GM12875 (cell line): ENCODE data around the gene TRAF2.

Experiments
- H3K4me3 ChIP-seq: one replicate; pipeline ENCODE4 v1.5.1; 2011; ENCODE audit warnings: low read depth, low read length, control low read depth
- TF ChIP-seq, protein P1 (sequence below): IDR thresholded peaks from 2 replicates; pipeline ENCODE4 v1.5.1; 2011; ENCODE audit warnings: low read depth, mild to moderate bottlenecking, control low read depth, inconsistent platforms, low read length, moderate library complexity, borderline replicate concordance; ENCODE audit not compliant: insufficient read depth

TRAF2 gene

DNA sequence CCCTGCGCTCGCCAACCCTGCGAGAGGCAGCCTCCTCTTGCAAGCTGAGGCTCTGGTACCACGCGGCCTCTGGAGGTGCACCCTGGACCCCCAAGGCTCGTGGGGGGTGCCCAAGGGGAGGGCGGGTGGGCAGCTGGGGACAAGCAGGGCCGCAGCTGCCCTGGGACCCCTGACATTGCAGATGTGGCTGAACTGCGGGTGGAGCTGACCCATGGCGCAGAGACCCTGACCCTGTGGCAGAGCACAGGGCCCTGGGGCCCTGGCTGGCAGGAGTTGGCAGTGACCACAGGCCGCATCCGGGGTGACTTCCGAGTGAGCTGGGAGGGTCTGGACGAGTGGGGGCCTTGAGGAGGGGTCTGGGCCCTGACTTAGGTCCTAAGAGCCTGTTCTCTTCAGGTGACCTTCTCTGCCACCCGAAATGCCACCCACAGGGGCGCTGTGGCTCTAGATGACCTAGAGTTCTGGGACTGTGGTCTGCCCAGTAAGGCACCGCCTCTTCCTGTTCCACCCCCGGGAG, 32.7 kb upstream of the TRAF2 start:
- TF ChIP-seq, protein P1, sequence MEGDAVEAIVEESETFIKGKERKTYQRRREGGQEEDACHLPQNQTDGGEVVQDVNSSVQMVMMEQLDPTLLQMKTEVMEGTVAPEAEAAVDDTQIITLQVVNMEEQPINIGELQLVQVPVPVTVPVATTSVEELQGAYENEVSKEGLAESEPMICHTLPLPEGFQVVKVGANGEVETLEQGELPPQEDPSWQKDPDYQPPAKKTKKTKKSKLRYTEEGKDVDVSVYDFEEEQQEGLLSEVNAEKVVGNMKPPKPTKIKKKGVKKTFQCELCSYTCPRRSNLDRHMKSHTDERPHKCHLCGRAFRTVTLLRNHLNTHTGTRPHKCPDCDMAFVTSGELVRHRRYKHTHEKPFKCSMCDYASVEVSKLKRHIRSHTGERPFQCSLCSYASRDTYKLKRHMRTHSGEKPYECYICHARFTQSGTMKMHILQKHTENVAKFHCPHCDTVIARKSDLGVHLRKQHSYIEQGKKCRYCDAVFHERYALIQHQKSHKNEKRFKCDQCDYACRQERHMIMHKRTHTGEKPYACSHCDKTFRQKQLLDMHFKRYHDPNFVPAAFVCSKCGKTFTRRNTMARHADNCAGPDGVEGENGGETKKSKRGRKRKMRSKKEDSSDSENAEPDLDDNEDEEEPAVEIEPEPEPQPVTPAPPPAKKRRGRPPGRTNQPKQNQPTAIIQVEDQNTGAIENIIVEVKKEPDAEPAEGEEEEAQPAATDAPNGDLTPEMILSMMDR = peak; percentile 31; the same call in 1 of the 2 replicates
- H3K4me3 ChIP-seq = no peak overlapping the region

DNA sequence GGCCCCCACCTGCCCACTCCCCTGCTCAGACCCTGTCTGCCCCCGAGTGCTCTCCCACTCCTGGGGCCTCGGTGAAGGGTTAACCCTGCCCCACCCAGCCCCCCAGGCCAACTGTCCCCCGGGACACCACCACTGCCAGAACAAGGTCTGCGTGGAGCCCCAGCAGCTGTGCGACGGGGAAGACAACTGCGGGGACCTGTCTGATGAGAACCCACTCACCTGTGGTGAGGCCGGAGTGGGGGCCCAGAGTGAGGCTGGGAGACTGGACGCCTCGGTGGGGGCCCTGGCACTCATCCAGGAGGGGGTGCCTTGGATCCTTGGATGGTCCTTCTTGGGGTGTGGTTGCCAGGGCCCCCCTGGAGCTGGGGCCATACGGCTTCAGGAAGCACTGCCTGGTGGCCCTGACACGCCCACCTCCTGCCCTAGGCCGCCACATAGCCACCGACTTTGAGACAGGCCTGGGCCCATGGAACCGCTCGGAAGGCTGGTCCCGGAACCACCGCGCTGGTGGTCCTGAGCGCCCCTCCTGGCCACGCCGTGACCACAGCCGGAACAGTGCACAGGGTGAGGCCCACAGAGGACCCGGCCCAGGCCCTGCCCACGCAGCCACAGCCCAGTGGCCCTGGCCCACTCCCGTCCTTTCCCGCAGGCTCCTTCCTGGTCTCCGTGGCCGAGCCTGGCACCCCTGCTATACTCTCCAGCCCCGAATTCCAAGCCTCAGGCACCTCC, 32.0 kb upstream of the TRAF2 start:
- H3K4me3 ChIP-seq = no peak overlapping the region
- TF ChIP-seq, protein P1 = no peak

DNA sequence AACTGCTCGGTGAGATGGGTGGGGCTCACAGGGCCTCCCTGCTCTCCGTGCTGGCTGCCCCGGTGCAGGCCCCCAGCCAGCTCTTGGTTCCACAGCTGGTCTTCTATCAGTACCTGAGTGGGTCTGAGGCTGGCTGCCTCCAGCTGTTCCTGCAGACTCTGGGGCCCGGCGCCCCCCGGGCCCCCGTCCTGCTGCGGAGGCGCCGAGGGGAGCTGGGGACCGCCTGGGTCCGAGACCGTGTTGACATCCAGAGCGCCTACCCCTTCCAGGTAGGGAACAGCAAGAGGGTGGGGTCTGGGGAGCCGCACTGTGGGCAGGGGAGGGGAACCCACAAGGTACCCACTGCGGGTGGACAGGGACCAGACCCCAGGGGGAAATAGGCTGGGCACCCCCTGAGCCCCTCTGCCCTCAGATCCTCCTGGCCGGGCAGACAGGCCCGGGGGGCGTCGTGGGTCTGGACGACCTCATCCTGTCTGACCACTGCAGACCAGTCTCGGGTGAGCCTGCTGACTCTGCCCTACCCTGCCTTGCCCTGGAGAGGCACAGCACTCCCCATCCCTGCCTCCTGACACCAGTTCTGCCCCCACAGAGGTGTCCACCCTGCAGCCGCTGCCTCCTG, 31.4 kb upstream of the TRAF2 start:
- TF ChIP-seq, protein P1 = no peak
- H3K4me3 ChIP-seq = no peak overlapping the region

DNA sequence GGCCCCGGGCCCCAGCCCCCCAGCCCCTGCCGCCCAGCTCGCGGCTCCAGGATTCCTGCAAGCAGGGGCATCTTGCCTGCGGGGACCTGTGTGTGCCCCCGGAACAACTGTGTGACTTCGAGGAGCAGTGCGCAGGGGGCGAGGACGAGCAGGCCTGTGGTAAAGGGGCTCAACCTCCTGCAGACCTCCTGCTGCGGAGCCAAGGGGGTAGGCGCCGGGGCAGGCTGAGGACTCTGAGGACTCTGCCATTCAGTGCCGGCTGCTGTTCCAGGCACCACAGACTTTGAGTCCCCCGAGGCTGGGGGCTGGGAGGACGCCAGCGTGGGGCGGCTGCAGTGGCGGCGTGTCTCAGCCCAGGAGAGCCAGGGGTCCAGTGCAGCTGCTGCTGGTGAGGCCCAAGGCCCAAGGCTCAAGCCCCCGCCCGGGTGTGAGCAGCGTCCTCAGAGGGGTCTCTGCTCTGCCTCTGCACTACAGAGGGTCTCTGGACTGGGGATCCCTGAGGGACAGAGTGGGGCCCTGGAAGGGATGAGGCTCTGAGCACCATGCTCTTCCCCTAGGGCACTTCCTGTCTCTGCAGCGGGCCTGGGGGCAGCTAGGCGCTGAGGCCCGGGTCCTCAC, 30.7 kb upstream of the TRAF2 start:
- H3K4me3 ChIP-seq = no peak overlapping the region
- TF ChIP-seq, protein P1 = no peak

DNA sequence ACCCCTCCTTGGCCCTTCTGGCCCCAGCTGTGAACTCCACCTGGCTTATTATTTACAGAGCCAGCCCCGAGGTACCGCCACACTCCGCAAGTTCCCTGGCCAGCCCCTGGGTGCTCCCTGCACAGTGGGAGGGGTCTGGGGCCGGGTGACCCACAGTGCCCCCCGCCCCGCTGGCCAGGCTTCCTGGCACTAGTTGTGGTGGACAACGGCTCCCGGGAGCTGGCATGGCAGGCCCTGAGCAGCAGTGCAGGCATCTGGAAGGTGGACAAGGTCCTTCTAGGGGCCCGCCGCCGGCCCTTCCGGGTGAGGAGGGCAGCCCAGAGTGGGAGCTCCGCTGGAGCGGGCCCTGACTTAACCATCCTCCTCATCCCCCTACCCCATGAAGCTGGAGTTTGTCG, 30.2 kb upstream of the TRAF2 start:
- TF ChIP-seq, protein P1 = no peak
- H3K4me3 ChIP-seq = no peak overlapping the region

DNA sequence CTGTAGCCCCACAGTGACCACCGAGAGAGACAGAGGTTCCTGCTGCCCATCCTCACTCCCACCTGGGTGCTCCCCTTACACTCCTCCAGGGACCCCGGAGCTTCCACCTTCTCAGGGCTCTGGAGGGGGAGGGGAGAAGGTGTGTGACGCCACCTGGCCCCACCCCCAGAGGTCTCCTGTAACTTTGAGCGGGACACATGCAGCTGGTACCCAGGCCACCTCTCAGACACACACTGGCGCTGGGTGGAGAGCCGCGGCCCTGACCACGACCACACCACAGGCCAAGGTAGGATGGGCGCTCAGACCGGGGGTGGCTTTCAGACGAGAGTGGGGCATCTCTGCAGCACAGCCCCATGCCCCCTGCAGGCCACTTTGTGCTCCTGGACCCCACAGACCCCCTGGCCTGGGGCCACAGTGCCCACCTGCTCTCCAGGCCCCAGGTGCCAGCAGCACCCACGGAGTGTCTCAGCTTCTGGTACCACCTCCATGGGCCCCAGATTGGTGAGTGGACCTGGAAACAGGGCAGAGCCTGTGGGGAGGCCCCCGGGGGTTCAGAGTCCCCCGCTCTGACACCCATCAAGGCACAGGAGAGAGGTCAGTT, 29.7 kb upstream of the TRAF2 start:
- no peak overlapping the region for H3K4me3 ChIP-seq
- TF ChIP-seq, protein P1 = 0 out of 2 replicates have a peak, but pooled peaks have one; percentile 16
